ENCODE measurements around the gene PTCH2.

Gene PTCH2, protein sequence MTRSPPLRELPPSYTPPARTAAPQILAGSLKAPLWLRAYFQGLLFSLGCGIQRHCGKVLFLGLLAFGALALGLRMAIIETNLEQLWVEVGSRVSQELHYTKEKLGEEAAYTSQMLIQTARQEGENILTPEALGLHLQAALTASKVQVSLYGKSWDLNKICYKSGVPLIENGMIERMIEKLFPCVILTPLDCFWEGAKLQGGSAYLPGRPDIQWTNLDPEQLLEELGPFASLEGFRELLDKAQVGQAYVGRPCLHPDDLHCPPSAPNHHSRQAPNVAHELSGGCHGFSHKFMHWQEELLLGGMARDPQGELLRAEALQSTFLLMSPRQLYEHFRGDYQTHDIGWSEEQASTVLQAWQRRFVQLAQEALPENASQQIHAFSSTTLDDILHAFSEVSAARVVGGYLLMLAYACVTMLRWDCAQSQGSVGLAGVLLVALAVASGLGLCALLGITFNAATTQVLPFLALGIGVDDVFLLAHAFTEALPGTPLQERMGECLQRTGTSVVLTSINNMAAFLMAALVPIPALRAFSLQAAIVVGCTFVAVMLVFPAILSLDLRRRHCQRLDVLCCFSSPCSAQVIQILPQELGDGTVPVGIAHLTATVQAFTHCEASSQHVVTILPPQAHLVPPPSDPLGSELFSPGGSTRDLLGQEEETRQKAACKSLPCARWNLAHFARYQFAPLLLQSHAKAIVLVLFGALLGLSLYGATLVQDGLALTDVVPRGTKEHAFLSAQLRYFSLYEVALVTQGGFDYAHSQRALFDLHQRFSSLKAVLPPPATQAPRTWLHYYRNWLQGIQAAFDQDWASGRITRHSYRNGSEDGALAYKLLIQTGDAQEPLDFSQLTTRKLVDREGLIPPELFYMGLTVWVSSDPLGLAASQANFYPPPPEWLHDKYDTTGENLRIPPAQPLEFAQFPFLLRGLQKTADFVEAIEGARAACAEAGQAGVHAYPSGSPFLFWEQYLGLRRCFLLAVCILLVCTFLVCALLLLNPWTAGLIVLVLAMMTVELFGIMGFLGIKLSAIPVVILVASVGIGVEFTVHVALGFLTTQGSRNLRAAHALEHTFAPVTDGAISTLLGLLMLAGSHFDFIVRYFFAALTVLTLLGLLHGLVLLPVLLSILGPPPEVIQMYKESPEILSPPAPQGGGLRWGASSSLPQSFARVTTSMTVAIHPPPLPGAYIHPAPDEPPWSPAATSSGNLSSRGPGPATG

DNA sequence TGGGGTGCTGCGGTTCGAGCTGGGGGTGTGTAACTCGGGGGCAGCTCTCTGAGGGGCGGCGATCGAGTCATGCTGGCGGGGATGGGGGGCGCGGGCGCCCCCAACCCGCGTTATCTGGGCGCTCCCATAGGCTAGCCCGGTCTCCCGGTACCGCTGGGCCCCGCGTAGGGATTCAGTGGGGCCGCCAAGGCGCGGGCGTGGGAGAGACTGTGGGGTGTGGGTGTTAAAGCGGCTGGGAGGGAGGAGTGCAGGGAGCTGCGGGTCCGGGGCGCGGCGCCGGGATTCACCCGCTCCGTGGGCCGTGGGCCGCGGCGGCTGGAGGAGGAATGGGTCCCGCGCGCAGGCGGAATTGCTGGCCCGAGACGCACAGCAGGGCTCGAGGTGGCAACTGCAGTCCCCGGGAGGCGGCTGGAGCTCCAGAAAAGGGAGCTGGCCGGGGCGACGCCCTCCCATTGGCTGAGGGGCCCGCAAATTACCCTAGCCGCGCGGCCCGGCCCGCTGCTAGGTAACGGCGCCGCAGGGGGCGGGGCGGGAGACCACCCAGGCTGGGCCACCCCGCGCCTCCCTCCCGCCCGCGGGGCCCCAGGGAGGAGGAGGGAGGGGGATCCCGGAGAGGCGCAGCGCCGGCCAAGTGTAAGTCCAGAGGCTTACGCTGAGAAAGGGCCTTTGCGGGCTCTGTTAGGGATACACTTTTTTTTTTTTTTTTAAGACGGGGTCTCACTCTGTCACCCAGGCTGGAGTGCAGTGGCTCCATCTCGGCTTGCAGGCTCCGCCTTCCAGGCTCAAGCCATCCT lies at the start of gene PTCH2:
Gene PTCH2, minus strand, starts transcription at position 392 of the 794 bp plus-strand sequence. Its CDS starts 321 bp downstream, at position 71.
- no peak within 1 kb of the TSS for H3K27ac ChIP-seq (ENCODE audit: low read depth, low read length)
- no peaks in the 10 kb centered on the region for H3K4me1 ChIP-seq (ENCODE audit: control insufficient read depth, insufficient read depth, low read length)
- H3K9me3 ChIP-seq (ENCODE audit: control insufficient read depth, insufficient read depth, low read length): no peaks in the 10 kb centered on the region
- no peaks in the 10 kb centered on the region for H3K36me3 ChIP-seq (ENCODE audit: control insufficient read depth, insufficient read depth, low read length)
- H3K27me3 ChIP-seq (ENCODE audit: control insufficient read depth, insufficient read depth, low read length): 0 out of 2 replicates have a peak, but pooled peaks cover 3% of the 10 kb centered on the region
- H3K9ac ChIP-seq (ENCODE audit: low read depth, low read length): no peak within 1 kb of the TSS
- H3K4me3 ChIP-seq (ENCODE audit: low read depth, low read length): peak within 1 kb of the TSS; percentile 76

DNA sequence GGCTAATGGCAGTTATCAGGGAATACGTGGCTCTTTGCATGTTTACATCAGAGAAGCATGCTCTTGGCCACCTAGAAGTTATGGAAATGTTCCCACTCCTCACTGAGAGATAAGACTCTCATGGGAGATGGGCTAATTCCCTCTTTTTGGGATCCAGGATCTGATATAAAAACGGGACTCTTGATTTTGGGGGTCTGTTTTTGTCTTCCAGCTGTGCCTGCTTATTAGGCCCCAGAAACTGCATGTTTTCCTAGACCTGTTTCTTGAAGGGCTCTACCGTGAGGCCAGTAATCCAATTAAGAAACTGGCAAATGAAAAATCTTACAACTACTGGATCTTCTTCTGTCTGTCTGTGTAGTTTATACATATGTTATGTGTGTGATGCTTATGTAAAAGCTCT lies 47.0 kb upstream of the PTCH2 start:
- Histone ChIP-seq H3K9ac (ENCODE audit: low read depth, low read length) (no peak overlapping the region), H3K27me3 (ENCODE audit: control insufficient read depth, insufficient read depth, low read length) (no peaks in the 10 kb centered on the region), H3K4me1 (ENCODE audit: control insufficient read depth, insufficient read depth, low read length) (peaks cover under 1% of the 10 kb centered on the region; the same call in 1 of the 2 replicates), H3K27ac (ENCODE audit: low read depth, low read length) (no peak overlapping the region), H3K4me3 (ENCODE audit: low read depth, low read length) (no peak overlapping the region), H3K9me3 (ENCODE audit: control insufficient read depth, insufficient read depth, low read length) (peaks cover 38% of the 10 kb centered on the region), H3K36me3 (ENCODE audit: control insufficient read depth, insufficient read depth, low read length) (peaks cover 7% of the 10 kb centered on the region; the same call in 1 of the 2 replicates)

DNA sequence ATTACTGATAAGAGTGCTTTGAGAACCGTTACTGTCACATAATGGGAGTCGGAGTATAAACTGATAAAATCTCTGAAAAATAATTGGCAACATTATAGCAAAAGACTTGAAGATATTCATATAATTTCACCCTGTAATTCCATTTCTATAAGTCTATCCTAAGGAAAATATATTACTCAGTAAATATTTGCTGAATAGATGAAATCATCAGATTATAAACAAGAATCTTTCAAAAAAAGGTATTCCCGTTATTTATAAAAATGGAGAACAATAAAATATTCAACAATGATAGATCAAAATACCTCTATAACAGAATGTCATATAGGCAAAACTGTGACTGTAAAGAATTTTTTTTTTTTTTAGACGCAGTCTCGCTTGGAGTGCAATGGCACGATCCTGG lies 42.4 kb upstream of the PTCH2 start:
- Histone ChIP-seq H3K9ac (ENCODE audit: low read depth, low read length) (no peak overlapping the region), H3K9me3 (ENCODE audit: control insufficient read depth, insufficient read depth, low read length) (peaks cover 28% of the 10 kb centered on the region), H3K36me3 (ENCODE audit: control insufficient read depth, insufficient read depth, low read length) (0 out of 2 replicates have a peak, but pooled peaks cover 11% of the 10 kb centered on the region), H3K27me3 (ENCODE audit: control insufficient read depth, insufficient read depth, low read length) (no peaks in the 10 kb centered on the region), H3K27ac (ENCODE audit: low read depth, low read length) (no peak overlapping the region), H3K4me3 (ENCODE audit: low read depth, low read length) (no peak overlapping the region), H3K4me1 (ENCODE audit: control insufficient read depth, insufficient read depth, low read length) (peaks cover 8% of the 10 kb centered on the region)

DNA sequence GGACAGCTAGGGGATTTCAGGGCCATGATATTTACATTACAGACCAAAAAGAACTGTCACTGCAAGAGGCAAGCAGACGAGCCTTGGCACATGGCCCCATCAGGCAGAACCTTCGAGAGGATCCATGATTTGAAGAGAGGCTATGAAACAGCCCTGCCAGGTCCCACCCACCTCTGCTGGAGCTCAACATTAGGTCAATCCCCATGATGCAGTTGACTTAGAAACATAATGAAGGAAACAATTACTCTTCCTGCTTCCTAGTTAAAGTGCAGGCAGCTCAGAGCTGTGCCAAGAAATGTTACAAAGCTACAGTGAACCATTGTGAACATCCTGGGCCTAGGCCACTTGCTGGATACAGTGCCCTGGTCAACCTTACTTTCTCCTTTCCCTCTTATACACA lies 41.7 kb upstream of the PTCH2 start:
- Histone ChIP-seq H3K27ac (ENCODE audit: low read depth, low read length) (peak overlapping the region; percentile 58), H3K9ac (ENCODE audit: low read depth, low read length) (no peak overlapping the region), H3K9me3 (ENCODE audit: control insufficient read depth, insufficient read depth, low read length) (peaks cover 22% of the 10 kb centered on the region), H3K4me3 (ENCODE audit: low read depth, low read length) (no peak overlapping the region), H3K4me1 (ENCODE audit: control insufficient read depth, insufficient read depth, low read length) (peaks cover 8% of the 10 kb centered on the region), H3K27me3 (ENCODE audit: control insufficient read depth, insufficient read depth, low read length) (no peaks in the 10 kb centered on the region), H3K36me3 (ENCODE audit: control insufficient read depth, insufficient read depth, low read length) (peaks cover 16% of the 10 kb centered on the region; the same call in 1 of the 2 replicates)

DNA sequence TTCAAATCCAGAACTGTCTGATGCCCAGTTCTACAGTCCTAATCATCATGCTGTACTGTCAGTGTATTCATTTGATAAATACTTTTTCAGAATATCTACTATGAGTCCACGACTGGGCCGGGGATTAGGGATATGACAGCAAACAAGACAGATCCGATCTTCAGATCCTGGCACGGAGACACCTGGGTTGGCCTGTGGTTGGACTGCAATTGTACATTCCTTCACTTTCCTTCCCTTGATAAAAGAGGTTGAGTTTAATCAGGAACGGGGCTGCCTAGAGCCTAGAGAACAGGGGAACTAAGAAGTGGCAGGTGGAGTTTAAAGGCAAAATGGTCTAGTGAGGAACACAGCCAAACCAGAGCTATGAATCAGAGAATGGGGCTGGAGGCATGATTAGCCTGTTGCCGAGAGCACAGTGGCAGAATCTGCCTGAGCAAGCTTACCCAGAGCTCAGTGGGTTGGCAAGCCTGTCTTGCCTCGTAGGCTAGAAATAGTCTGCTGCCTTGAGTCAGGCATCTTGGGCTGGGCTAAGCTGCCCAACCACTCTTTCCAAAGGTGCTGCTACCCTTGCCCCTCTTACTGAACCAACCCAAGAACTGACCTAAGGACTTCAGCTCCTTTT lies 38.1 kb upstream of the PTCH2 start:
- Histone ChIP-seq H3K9ac (ENCODE audit: low read depth, low read length) (no peak overlapping the region), H3K36me3 (ENCODE audit: control insufficient read depth, insufficient read depth, low read length) (peaks cover 25% of the 10 kb centered on the region; the same call in 1 of the 2 replicates), H3K27ac (ENCODE audit: low read depth, low read length) (no peak overlapping the region)

DNA sequence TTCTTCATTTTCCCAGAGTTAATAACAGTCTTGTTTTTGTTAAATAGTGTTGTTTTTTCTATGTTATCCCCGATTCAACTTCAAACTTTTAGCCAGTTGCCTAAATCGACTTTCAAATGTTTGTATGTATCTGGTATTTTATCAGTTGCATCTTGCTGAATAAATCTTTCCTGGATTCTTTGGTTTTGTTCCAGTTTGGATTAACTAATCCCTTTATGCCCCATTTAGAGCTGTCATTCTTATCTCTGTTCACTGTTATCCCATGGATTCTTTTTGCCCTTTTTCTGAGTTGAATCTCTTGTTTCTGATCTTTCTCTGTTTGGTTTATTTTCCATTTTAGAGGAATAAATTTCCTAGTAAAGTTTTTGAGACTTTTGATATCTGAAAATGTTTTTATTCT lies 31.1 kb upstream of the PTCH2 start:
- no peak overlapping the region for H3K27ac ChIP-seq (ENCODE audit: low read depth, low read length)
- no peak overlapping the region for H3K9ac ChIP-seq (ENCODE audit: low read depth, low read length)
- H3K36me3 ChIP-seq (ENCODE audit: control insufficient read depth, insufficient read depth, low read length): peaks cover 24% of the 10 kb centered on the region
- no peaks in the 10 kb centered on the region for H3K9me3 ChIP-seq (ENCODE audit: control insufficient read depth, insufficient read depth, low read length)
- no peaks in the 10 kb centered on the region for H3K27me3 ChIP-seq (ENCODE audit: control insufficient read depth, insufficient read depth, low read length)
- H3K4me3 ChIP-seq (ENCODE audit: low read depth, low read length): no peak overlapping the region
- no peaks in the 10 kb centered on the region for H3K4me1 ChIP-seq (ENCODE audit: control insufficient read depth, insufficient read depth, low read length)

More for the DNA sequence above, 38.1 kb upstream of the PTCH2 start:
- Histone ChIP-seq H3K4me3 (ENCODE audit: low read depth, low read length) (no peak overlapping the region), H3K27me3 (ENCODE audit: control insufficient read depth, insufficient read depth, low read length) (no peaks in the 10 kb centered on the region), H3K4me1 (ENCODE audit: control insufficient read depth, insufficient read depth, low read length) (peaks cover 8% of the 10 kb centered on the region), H3K9me3 (ENCODE audit: control insufficient read depth, insufficient read depth, low read length) (peaks cover 4% of the 10 kb centered on the region)

DNA sequence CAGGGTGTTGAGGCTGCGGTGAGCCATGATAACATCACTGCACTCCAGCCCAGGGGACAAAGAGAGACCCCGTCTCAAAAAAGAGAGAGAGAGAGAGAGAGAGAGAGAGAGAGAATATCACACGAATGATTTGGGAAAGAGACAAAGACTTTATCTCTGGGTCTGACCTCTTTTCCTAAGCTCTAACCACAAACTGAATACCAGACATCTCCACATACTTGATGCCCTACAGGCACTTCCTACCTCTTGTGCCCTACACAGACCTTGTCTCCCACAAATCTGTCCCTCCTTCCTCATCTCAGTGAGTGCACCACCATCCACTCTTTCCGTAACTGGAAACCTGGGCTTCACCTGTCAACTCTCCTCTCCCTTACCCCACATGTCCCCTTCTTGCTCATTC lies 27.0 kb upstream of the PTCH2 start:
- Histone ChIP-seq H3K36me3 (ENCODE audit: control insufficient read depth, insufficient read depth, low read length) (peaks cover 19% of the 10 kb centered on the region), H3K27ac (ENCODE audit: low read depth, low read length) (no peak overlapping the region), H3K4me3 (ENCODE audit: low read depth, low read length) (no peak overlapping the region), H3K9me3 (ENCODE audit: control insufficient read depth, insufficient read depth, low read length) (no peaks in the 10 kb centered on the region), H3K4me1 (ENCODE audit: control insufficient read depth, insufficient read depth, low read length) (no peaks in the 10 kb centered on the region), H3K27me3 (ENCODE audit: control insufficient read depth, insufficient read depth, low read length) (no peaks in the 10 kb centered on the region), H3K9ac (ENCODE audit: low read depth, low read length) (no peak overlapping the region)

DNA sequence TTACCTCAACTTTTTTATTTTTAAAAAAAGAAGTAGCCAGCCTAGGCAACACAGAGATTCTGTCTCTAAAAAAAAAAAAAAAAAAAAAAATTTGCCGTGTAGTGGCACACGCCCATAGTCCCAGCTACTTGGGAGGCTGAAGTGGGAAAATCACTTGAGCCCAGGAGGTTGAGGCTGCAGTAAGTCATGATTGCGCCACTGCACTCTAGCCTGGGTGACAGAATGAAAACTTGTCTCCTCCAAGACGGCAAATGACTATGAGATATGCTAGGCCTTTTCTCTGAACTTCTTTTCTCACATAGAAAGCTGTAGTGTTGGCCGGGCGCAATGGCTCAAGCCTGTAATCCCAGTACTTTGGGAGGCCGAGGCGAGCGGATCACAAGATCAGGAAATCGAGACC lies 24.7 kb upstream of the PTCH2 start:
- Histone ChIP-seq H3K27ac (ENCODE audit: low read depth, low read length) (no peak overlapping the region), H3K9me3 (ENCODE audit: control insufficient read depth, insufficient read depth, low read length) (no peaks in the 10 kb centered on the region), H3K36me3 (ENCODE audit: control insufficient read depth, insufficient read depth, low read length) (peaks cover 18% of the 10 kb centered on the region; the same call in 1 of the 2 replicates), H3K9ac (ENCODE audit: low read depth, low read length) (no peak overlapping the region), H3K4me1 (ENCODE audit: control insufficient read depth, insufficient read depth, low read length) (no peaks in the 10 kb centered on the region), H3K4me3 (ENCODE audit: low read depth, low read length) (no peak overlapping the region), H3K27me3 (ENCODE audit: control insufficient read depth, insufficient read depth, low read length) (no peaks in the 10 kb centered on the region)

DNA sequence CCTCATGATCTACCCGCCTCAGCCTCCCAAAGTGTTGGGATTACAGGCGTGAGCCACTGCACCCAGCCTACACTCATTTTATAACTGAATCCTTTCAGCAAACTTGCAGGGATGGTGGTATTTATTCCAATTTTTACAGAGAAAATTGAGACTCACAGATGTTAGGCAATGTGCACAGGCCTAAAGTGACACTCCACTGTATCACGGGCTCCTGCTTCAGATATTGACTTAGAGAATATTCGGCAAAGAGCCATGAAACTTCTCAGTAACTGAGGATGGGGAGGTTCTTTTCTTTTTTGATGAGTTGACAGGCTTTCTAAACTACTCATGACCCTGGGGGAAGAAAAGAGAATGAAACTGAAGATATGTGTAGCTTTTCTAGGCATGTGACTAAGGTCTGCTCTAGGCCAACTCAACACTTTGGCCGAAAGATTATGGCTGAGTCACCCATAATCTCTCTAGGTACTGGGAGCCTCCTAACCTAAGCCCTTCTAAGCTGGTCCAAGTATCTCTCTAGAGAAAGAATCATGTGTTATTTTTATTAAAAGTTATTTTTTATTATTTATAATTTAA lies 19.9 kb upstream of the PTCH2 start:
- H3K36me3 ChIP-seq (ENCODE audit: control insufficient read depth, insufficient read depth, low read length): peaks cover 8% of the 10 kb centered on the region; the same call in 1 of the 2 replicates
- no peak overlapping the region for H3K27ac ChIP-seq (ENCODE audit: low read depth, low read length)
- no peak overlapping the region for H3K4me3 ChIP-seq (ENCODE audit: low read depth, low read length)
- H3K9me3 ChIP-seq (ENCODE audit: control insufficient read depth, insufficient read depth, low read length): no peaks in the 10 kb centered on the region
- H3K4me1 ChIP-seq (ENCODE audit: control insufficient read depth, insufficient read depth, low read length): 0 out of 2 replicates have a peak, but pooled peaks cover 5% of the 10 kb centered on the region
- H3K9ac ChIP-seq (ENCODE audit: low read depth, low read length): no peak overlapping the region
- H3K27me3 ChIP-seq (ENCODE audit: control insufficient read depth, insufficient read depth, low read length): no peaks in the 10 kb centered on the region

Data from HUES48 (cell line).